CD4-positive, alpha-beta T cell (primary cell): Measurements from ENCODE around the gene NDUFB6. TPM values are rescaled to one million over a fixed set of nuclear protein-coding genes. Genes with fewer than 3 reads are reported as not detected.

Experiments
- ATAC-seq: fragments of 200-7000 bp; cut with Tn5 transposase; one replicate; pipeline ENCODE4 v1.10.0; 2022; ENCODE audit warnings: mild to moderate bottlenecking; ENCODE audit not compliant: poor library complexity
- CTCF ChIA-PET: fragments of 350-600 bp; sonication (Branson Sonifier 250); formaldehyde crosslinking; loops from one replicate; lab custom pipeline; 2021; ENCODE audit warnings: antibody characterized with exemption, inconsistent platforms; lab: Charles Lee
- POLR2A ChIA-PET: fragments of 350-600 bp; sonication (Branson Sonifier 250); formaldehyde crosslinking; loops from one replicate; lab custom pipeline; 2021; ENCODE audit warnings: antibody characterized with exemption, inconsistent platforms; lab: Charles Lee
- DNase-seq, 14 experiments: peaks; one replicate each; pipeline ENCODE4 v3.0.0-alpha.2; 2013 to 2020; ENCODE audit warnings: mixed read lengths in 2 of 14
- H3K27ac ChIP-seq, 2 donors: one replicate each; pipeline versions ENCODE4 v1.5.1 to v1.7.0; 2013; ENCODE audit warnings: low read length in 2 of 2, low read depth in 1 of 2, mild to moderate bottlenecking in 1 of 2
- H3K27me3 ChIP-seq, 2 experiments: 1 replicate in 1 of 2; 2 replicates in 1 of 2; pipeline versions ENCODE4 v1.6.1 to v1.7.0; 2013; ENCODE audit warnings: low read length in 2 of 2, control low read depth in 1 of 2, mild to moderate bottlenecking in 1 of 2, moderate library complexity in 1 of 2; ENCODE audit not compliant: insufficient read depth in 2 of 2, control insufficient read depth in 1 of 2
- H3K36me3 ChIP-seq: one replicate; pipeline ENCODE4 v1.6.1; 2013; ENCODE audit warnings: low read length, control low read depth; ENCODE audit not compliant: insufficient read depth
- H3K4me1 ChIP-seq: one replicate; pipeline ENCODE4 v1.6.1; 2013; ENCODE audit warnings: low read length, control low read depth; ENCODE audit not compliant: insufficient read depth
- H3K4me3 ChIP-seq: one replicate; pipeline ENCODE4 v1.5.1; 2013; ENCODE audit warnings: mild to moderate bottlenecking, low read length, moderate library complexity
- H3K9me3 ChIP-seq, 2 experiments: 1 replicate in 1 of 2; 2 replicates in 1 of 2; pipeline versions ENCODE4 v1.6.1 to v1.7.0; 2013; ENCODE audit warnings: low read length in 2 of 2, mild to moderate bottlenecking in 2 of 2, control low read depth in 1 of 2, moderate library complexity in 1 of 2; ENCODE audit not compliant: control insufficient read depth in 1 of 2, insufficient read depth in 1 of 2
- H3K27ac Mint-ChIP-seq: one replicate; pipeline ENCODE4 v1.8.0; 2020; ENCODE audit warnings: mixed read lengths
- H3K27me3 Mint-ChIP-seq: one replicate; pipeline ENCODE4 v1.8.0; 2021; ENCODE audit warnings: mixed read lengths
- H3K36me3 Mint-ChIP-seq: one replicate; pipeline ENCODE4 v1.8.0; 2021; ENCODE audit warnings: low read depth, mixed read lengths
- H3K4me1 Mint-ChIP-seq: one replicate; pipeline ENCODE4 v1.8.0; 2021; ENCODE audit warnings: low read depth, mixed read lengths
- H3K4me3 Mint-ChIP-seq: one replicate; pipeline ENCODE4 v1.8.0; 2020; ENCODE audit warnings: mild to moderate bottlenecking, mixed read lengths
- H3K9me3 Mint-ChIP-seq: one replicate; pipeline ENCODE4 v1.8.0; 2020; ENCODE audit warnings: mixed read lengths
- intact Hi-C, 2 experiments: fragments of 100-400 bp; cut with DNase I in 1 of 2; cut with micrococcal nuclease in 1 of 2; formaldehyde crosslinking; loops; one replicate each; pipeline versions ENCODE4 v1.15.1 to v1.9.0; 2023 to 2025; cut with DNase I, micrococcal nuclease
- total RNA-seq, 174 experiments: library from RNA in 2 of 174; stranded (reverse) in 2 of 174; gene quantifications; one replicate each; pipeline ENCODE4 v1.2.3 and lab custom pipeline; 2021 to 2026
- TF ChIP-seq, protein P1 (sequence below): fragments of 200-600 bp; IDR thresholded peaks from one replicate; pipeline ENCODE4 v1.8.0; 2022; ENCODE audit warnings: antibody characterized with exemption, mild to moderate bottlenecking

Gene NDUFB6
- total RNA-seq, 2 experiments from 2014 or later: 11.9 to 12.3 TPM

DNA sequence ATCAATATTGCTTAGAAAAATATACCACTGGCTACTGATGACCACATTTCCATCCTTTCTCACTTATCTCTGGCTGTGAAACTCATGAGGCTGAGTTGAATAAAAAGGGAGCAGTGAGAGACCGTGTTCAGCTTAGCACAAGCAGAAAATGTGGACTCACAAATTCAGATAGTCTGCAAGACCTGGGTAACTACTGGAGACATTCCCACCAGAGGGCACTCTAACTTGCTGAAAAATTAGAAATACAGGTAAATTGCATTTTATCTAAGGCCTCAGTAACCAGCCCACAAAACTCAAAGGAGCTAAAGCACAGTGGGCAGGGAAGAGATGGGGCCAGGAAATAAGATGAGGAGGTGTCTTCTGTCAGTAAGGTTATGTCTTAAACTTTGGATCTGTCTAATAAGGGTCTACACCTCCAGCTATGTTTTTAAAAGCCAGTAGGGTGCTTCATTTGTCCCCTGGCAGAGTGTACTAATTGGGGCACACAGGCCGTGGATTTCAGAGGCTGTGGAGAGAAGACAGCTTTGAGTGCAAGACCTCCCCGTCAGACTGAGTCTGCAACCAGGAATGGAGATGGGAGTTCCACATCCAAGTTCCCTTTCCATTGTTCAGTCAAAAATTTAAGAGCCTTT, 8.7 kb upstream of the NDUFB6 start:
- Mint-ChIP-seq H3K27me3 (peaks cover 48% of the 10 kb centered on the region), H3K36me3 (no peaks in the 10 kb centered on the region), H3K4me3 (no peak overlapping the region), H3K27ac (no peak overlapping the region), H3K9me3 (no peaks in the 10 kb centered on the region), H3K4me1 (no peaks in the 10 kb centered on the region)
- H3K36me3 ChIP-seq: no peaks in the 10 kb centered on the region
- ATAC-seq (peak; percentile 66), DNase-seq (peak in 6 of 14 experiments; percentile 3 to 64 (median 47))
- H3K9me3 ChIP-seq: no peaks in the 10 kb centered on the region
- intact Hi-C loops: loop anchor here (1.0 to 10.0 kb wide), 4 partner anchors 385 to 646 kb away; no protein-coding TSS in a partner anchor
- no peak overlapping the region for H3K4me3 ChIP-seq
- ChIA-PET POLR2A (interaction anchor here (0.6 to 3.9 kb wide), 3 partner anchors 13 to 493 kb away, joined by 3 to 40 read pairs (median 3); no protein-coding TSS in a partner anchor), CTCF (interaction anchor here (0.7 to 12.1 kb wide), 8 partner anchors 10 to 386 kb away, joined by 3 to 206 read pairs (median 3); partner anchors contain the start of genes ACO1 and RIGI)
- H3K27ac ChIP-seq: no peak overlapping the region
- H3K4me1 ChIP-seq: no peaks in the 10 kb centered on the region
- H3K27me3 ChIP-seq: peaks cover 0 to 5% of the 10 kb centered on the region in 2 experiments
- TF ChIP-seq, protein P1, sequence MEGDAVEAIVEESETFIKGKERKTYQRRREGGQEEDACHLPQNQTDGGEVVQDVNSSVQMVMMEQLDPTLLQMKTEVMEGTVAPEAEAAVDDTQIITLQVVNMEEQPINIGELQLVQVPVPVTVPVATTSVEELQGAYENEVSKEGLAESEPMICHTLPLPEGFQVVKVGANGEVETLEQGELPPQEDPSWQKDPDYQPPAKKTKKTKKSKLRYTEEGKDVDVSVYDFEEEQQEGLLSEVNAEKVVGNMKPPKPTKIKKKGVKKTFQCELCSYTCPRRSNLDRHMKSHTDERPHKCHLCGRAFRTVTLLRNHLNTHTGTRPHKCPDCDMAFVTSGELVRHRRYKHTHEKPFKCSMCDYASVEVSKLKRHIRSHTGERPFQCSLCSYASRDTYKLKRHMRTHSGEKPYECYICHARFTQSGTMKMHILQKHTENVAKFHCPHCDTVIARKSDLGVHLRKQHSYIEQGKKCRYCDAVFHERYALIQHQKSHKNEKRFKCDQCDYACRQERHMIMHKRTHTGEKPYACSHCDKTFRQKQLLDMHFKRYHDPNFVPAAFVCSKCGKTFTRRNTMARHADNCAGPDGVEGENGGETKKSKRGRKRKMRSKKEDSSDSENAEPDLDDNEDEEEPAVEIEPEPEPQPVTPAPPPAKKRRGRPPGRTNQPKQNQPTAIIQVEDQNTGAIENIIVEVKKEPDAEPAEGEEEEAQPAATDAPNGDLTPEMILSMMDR: peak; percentile 57

DNA sequence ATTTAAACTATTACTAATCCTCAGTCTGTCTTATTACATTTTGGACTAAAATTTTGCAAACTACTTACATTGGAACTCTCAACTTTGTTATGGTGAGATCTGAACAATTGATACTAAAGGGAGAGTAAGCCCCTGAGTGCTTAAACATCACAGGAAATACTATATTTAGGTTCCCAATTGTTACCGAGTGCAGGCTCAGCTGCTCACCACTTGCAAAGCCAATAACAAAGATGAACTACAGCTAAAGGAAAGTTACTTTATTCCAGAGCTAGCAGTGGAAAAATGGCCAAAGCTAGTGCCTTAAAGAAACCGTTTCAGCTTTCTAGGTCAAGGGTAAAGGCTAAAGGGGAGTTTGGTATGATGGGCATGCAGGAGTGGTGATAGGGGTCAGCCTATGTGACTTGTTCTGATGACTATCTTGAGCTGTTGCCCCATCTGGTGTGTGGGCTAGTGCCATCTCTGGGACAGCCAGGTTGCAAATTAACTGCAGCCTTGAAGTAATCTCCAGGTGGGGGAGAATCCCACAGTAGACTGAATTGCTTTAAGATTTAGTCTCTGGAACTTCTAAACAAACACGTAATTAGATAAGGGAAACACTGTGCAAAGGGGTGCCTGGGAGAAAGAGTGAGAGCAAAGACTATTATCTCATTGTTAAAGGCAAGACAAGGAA, 7.8 kb upstream of the NDUFB6 start:
- no peaks in the 10 kb centered on the region for H3K9me3 Mint-ChIP-seq
- CTCF ChIA-PET: interaction anchor here (0.8 to 12.1 kb wide), 10 partner anchors 9 to 387 kb away, joined by 3 to 206 read pairs (median 4); partner anchors contain the start of genes ACO1 and RIGI
- no peaks in the 10 kb centered on the region for H3K4me1 ChIP-seq
- no peak overlapping the region for H3K4me3 ChIP-seq
- H3K4me1 Mint-ChIP-seq: no peaks in the 10 kb centered on the region
- intact Hi-C loops: loop anchor here (1.0 to 10.0 kb wide), 3 partner anchors 388 to 647 kb away; no protein-coding TSS in a partner anchor
- ATAC-seq (no peak), DNase-seq (no peak)
- no peaks in the 10 kb centered on the region for H3K36me3 Mint-ChIP-seq
- H3K9me3 ChIP-seq: no peaks in the 10 kb centered on the region
- H3K27me3 ChIP-seq: peaks cover 0 to 5% of the 10 kb centered on the region in 2 experiments
- no peak overlapping the region for H3K27ac Mint-ChIP-seq
- H3K27ac ChIP-seq: no peak overlapping the region
- H3K4me3 Mint-ChIP-seq: no peak overlapping the region
- peaks cover 44% of the 10 kb centered on the region for H3K27me3 Mint-ChIP-seq
- no peaks in the 10 kb centered on the region for H3K36me3 ChIP-seq
- POLR2A ChIA-PET: interaction anchor here (0.6 to 3.9 kb wide), 3 partner anchors 14 to 202 kb away, joined by 3 to 40 read pairs (median 5); partner anchors contain the start of gene RIGI
- TF ChIP-seq, protein P1: no peak

GRCh38 chr9:32579706-32580331, 6.9 kb upstream of the NDUFB6 start:
- Histone ChIP-seq H3K4me1 (no peaks in the 10 kb centered on the region), H3K9me3 (no peaks in the 10 kb centered on the region), H3K27me3 (no peaks in the 10 kb centered on the region), H3K27ac (no peak overlapping the region), H3K4me3 (no peak overlapping the region), H3K36me3 (no peaks in the 10 kb centered on the region)
- peaks cover 34% of the 10 kb centered on the region for H3K27me3 Mint-ChIP-seq
- no peaks in the 10 kb centered on the region for H3K9me3 Mint-ChIP-seq
- H3K36me3 Mint-ChIP-seq: no peaks in the 10 kb centered on the region
- POLR2A ChIA-PET: interaction anchor here (1.5 to 3.9 kb wide), 3 partner anchors 54 to 201 kb away, joined by 4 to 40 read pairs (median 5); partner anchors contain the start of genes ACO1 and RIGI
- TF ChIP-seq, protein P1: peak; percentile 98
- no peak overlapping the region for H3K27ac Mint-ChIP-seq
- intact Hi-C loops: loop anchor here (1.0 to 10.0 kb wide), 4 partner anchors 201 to 705 kb away; no protein-coding TSS in a partner anchor
- H3K4me1 Mint-ChIP-seq: no peaks in the 10 kb centered on the region
- ATAC-seq (peak; percentile 69), DNase-seq (peak; percentile 68 to 88 (median 77))
- CTCF ChIA-PET: interaction anchor here (0.7 to 12.1 kb wide), 13 partner anchors 9 to 389 kb away, joined by 3 to 206 read pairs (median 3); partner anchors contain the start of gene ACO1
- H3K4me3 Mint-ChIP-seq: no peak overlapping the region
